PFSK-1 (cell line): Measurements from ENCODE around the gene PSD.

ENCODE experiments used
- FOXP2 ChIP-seq: optimal IDR thresholded peaks from 2 replicates; pipeline ENCODE3; 2011; ENCODE audit warnings: borderline replicate concordance, control low read depth, inconsistent platforms; ENCODE audit not compliant: insufficient read depth; ENCODE audit errors: extremely low read length, extremely low read depth
- POLR2AphosphoS5 ChIP-seq: IDR thresholded peaks from 2 replicates; pipeline ENCODE4 v1.6.1; 2012; ENCODE audit warnings: low read depth, mild to moderate bottlenecking, control low read depth, low read length, moderate library complexity
- REST ChIP-seq, 2 experiments: IDR thresholded peaks; 2 replicates each; pipeline versions ENCODE4 v1.6.1 to v1.8.0; 2011 to 2012; ENCODE audit warnings: low read depth in 2 of 2, low read length in 2 of 2, control low read depth in 1 of 2, inconsistent platforms in 1 of 2, mild to moderate bottlenecking in 1 of 2, moderate library complexity in 1 of 2; ENCODE audit not compliant: insufficient read depth in 1 of 2
- SIN3A ChIP-seq: IDR thresholded peaks from 2 replicates; pipeline ENCODE4 v1.6.1; 2012; ENCODE audit warnings: mild to moderate bottlenecking, low read length, moderate library complexity, borderline replicate concordance; ENCODE audit not compliant: insufficient read depth
- TAF1 ChIP-seq: IDR thresholded peaks from 2 replicates; pipeline ENCODE4 v1.6.1; 2012; ENCODE audit warnings: low read length, control low read depth, borderline replicate concordance; ENCODE audit not compliant: insufficient read depth

The PSD gene

GRCh38 chr10:102371295-102371694 lies 47.3 kb downstream of the PSD start:
- TF ChIP-seq FOXP2: no peak
- no peak for TF ChIP-seq POLR2AphosphoS5
- no peak for TF ChIP-seq SIN3A
- no peak for TF ChIP-seq REST (IDR thresholded peaks at IDR 0.05; ENCODE audit: insufficient read depth in 1 of 2, low read depth in 2 of 2, low read length in 2 of 2)
- no peak for TF ChIP-seq TAF1

- no peak for TF ChIP-seq POLR2AphosphoS5
- no peak for TF ChIP-seq REST (IDR thresholded peaks at IDR 0.05; ENCODE audit: insufficient read depth in 1 of 2, low read depth in 2 of 2, low read length in 2 of 2)
- TF ChIP-seq FOXP2: no peak
- no peak for TF ChIP-seq TAF1
- no peak for TF ChIP-seq SIN3A
These were observed 50.5 kb downstream of the PSD start for GRCh38 chr10:102368077-102368476.

GRCh38 chr10:102367441-102367840 lies 51.1 kb downstream of the PSD start:
- TF ChIP-seq TAF1 (no peak), POLR2AphosphoS5 (no peak), SIN3A (no peak), REST (IDR thresholded peaks at IDR 0.05; ENCODE audit: insufficient read depth in 1 of 2, low read depth in 2 of 2, low read length in 2 of 2) (no peak), FOXP2 (no peak)

GRCh38 chr10:102358712-102359382 lies 59.7 kb downstream of the PSD start:
- no peak for TF ChIP-seq FOXP2
- no peak for TF ChIP-seq POLR2AphosphoS5
- no peak for TF ChIP-seq SIN3A
- TF ChIP-seq TAF1: no peak
- TF ChIP-seq REST (IDR thresholded peaks at IDR 0.05; ENCODE audit: insufficient read depth in 1 of 2, low read depth in 2 of 2, low read length in 2 of 2): no peak

- TF ChIP-seq FOXP2 (no peak), POLR2AphosphoS5 (no peak), SIN3A (no peak), TAF1 (no peak), REST (IDR thresholded peaks at IDR 0.05; ENCODE audit: insufficient read depth in 1 of 2, low read depth in 2 of 2, low read length in 2 of 2) (no peak)
These were observed 64.1 kb downstream of the PSD start for GRCh38 chr10:102354451-102354850.
